ENCODE results near the gene PRKCA.

GRCh38 chr17:66492080-66492479 is 189.7 kb downstream of the PRKCA start:
- TF ChIP-seq POLR2A (IDR thresholded peaks at IDR 0.05; ENCODE audit: low read length) (no peak), GATA1 (IDR thresholded peaks at IDR 0.05; ENCODE audit: low read depth, low read length) (no peak)

All from erythroblast (primary cell).